NB4 (cell line): ENCODE data around the gene OTX2.

Source experiments
- DNase-seq: peaks from one replicate; pipeline ENCODE4 v3.0.0; 2010; ENCODE audit warnings: low read depth
- H3K4me3 ChIP-seq: one replicate; pipeline ENCODE4 v1.5.1; 2011; ENCODE audit warnings: mild to moderate bottlenecking, low read depth, low read length, moderate library complexity
- MYC ChIP-seq: IDR thresholded peaks from 2 replicates; pipeline ENCODE4 v1.6.1; 2011; ENCODE audit warnings: low read depth, low read length
- POLR2A ChIP-seq: IDR thresholded peaks from 2 replicates; pipeline ENCODE4 v1.6.1; 2011; ENCODE audit warnings: mild to moderate bottlenecking; ENCODE audit not compliant: insufficient read length; ENCODE audit errors: extremely low read depth
- TF ChIP-seq, protein P1 (sequence below): IDR thresholded peaks from 2 replicates; pipeline ENCODE4 v1.6.1; 2011; ENCODE audit warnings: low read depth, low read length
- TF ChIP-seq, protein P2 (sequence below): IDR thresholded peaks from one replicate; pipeline ENCODE4 v1.5.1; 2012; ENCODE audit warnings: low read depth, low read length

OTX2 gene

DNA sequence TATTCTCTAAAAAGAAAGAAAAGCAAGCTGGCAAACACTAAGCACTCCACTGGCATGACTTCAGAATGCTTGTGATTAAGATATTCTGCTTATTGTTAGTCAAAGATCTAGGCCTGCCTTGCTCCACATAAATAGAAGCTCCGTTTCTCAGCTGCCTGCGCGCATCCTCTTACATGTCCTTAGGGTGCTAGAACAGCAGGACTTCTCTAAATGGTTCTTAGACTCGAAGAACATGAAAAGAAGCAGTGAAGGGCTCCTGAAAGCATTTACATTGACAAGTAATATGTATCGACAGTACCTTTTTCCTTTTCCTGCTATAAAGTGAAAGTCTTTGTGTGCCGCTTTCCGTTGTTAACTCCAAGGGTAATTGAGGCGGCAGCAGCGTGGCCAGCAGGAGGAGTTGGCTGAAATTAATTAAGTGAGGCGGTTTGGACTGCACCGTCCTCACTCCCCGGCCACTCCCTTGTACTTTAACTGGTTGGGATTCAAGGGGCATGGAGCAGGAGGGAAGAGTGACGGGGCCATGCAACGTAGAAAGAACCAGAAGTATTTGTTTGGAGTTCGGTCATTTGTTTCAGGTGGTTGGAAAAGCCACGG is 34.2 kb upstream of the OTX2 start:
- DNase-seq: no peak
- TF ChIP-seq, protein P1, sequence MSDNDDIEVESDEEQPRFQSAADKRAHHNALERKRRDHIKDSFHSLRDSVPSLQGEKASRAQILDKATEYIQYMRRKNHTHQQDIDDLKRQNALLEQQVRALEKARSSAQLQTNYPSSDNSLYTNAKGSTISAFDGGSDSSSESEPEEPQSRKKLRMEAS: no peak
- TF ChIP-seq MYC (no peak), POLR2A (no peak)
- TF ChIP-seq, protein P2, sequence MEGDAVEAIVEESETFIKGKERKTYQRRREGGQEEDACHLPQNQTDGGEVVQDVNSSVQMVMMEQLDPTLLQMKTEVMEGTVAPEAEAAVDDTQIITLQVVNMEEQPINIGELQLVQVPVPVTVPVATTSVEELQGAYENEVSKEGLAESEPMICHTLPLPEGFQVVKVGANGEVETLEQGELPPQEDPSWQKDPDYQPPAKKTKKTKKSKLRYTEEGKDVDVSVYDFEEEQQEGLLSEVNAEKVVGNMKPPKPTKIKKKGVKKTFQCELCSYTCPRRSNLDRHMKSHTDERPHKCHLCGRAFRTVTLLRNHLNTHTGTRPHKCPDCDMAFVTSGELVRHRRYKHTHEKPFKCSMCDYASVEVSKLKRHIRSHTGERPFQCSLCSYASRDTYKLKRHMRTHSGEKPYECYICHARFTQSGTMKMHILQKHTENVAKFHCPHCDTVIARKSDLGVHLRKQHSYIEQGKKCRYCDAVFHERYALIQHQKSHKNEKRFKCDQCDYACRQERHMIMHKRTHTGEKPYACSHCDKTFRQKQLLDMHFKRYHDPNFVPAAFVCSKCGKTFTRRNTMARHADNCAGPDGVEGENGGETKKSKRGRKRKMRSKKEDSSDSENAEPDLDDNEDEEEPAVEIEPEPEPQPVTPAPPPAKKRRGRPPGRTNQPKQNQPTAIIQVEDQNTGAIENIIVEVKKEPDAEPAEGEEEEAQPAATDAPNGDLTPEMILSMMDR: no peak
- H3K4me3 ChIP-seq: no peak overlapping the region

DNA sequence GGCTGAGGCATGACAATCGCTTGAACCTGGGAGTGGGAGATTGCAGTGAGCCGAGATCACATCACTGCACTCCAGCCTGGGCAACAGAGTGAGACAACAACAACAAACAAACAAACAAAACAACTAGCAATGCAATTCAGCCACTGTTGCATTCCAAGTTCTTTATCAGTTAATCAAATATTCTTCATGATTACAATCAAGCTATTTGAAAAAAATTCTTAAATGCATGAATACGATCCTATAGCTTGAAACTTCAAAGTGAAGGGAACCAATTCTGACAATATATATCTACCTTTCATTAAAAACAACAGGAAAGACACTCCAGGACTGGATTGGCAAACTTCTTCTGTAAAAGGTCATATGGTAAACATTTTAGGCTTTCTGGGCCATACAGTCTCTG is 31.3 kb upstream of the OTX2 start:
- TF ChIP-seq, protein P1: no peak
- TF ChIP-seq MYC (no peak), POLR2A (no peak)
- TF ChIP-seq, protein P2: no peak
- DNase-seq: no peak

DNA sequence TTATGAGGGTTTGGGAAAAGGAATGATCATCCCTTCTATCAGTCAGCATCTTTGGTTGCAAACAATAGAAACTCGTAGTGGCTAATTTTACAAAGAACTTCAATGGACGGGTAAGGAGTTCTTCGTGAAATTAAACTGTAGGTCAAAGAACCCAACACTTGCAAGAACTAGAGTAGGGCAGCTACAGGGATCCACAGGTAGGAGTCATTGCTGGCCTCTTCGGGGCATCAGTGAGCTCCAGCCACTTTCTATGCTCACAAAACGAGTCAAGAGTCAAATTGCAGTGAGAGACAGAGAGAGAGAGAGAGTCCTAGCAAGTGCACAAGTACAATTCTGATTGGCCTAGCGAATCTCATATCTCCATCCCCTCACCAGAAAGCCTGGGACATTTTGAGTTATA is 29.9 kb upstream of the OTX2 start:
- DNase-seq: no peak
- TF ChIP-seq POLR2A: no peak
- TF ChIP-seq, protein P1: no peak
- TF ChIP-seq, protein P2: no peak
- TF ChIP-seq MYC: no peak
- H3K4me3 ChIP-seq: no peak overlapping the region

More for the DNA sequence above, 31.3 kb upstream of the OTX2 start:
- H3K4me3 ChIP-seq: no peak overlapping the region

DNA sequence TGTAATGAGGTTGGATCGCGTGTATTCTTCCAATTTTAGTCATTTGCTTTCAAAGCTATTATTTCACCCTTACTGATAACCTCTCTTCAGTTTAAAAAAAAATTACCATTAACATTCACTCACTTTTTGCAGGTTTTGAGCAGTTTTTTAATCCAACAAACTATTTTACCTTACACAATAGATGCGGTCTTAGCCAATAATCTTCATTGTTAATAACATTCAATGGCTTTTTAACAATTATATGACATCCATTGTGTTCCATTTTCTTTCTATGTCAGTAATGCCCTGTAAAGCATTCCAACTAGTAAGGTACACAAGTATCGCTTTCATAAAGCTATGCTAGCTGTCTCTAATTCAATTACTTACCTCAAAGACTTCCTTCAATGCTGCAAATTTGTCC is 18.9 kb upstream of the OTX2 start:
- H3K4me3 ChIP-seq: no peak overlapping the region
- TF ChIP-seq POLR2A: no peak
- TF ChIP-seq, protein P2: no peak
- TF ChIP-seq MYC: no peak
- TF ChIP-seq, protein P1: no peak
- no peak for DNase-seq

DNA sequence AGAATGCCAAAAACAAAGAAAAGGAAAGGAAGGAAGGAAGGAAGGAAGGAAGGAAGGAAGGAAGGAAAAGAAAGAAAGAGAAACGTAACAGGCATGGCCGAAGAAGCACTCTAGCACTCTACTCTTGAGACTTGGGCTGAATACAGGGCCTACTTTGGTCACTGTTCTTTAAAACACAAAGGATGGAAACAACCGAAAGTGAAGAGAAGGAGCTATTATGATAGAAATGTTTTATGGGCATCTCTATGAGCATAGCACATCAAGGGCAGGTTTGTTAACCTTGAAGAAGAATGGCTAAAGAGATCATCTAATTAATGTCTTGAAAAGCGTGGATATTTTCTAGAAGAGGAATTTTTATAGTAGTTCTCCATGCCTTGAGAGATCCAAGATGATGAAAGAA is 15.9 kb upstream of the OTX2 start:
- TF ChIP-seq MYC: no peak
- TF ChIP-seq POLR2A: no peak
- TF ChIP-seq, protein P2: no peak
- TF ChIP-seq, protein P1: no peak
- no peak overlapping the region for H3K4me3 ChIP-seq
- DNase-seq: no peak
